GM15510 (cell line): ENCODE results near the gene GYS2.

Source experiments
- POLR2A ChIP-seq: IDR thresholded peaks from 3 replicates; pipeline ENCODE4 v1.6.1; 2011; ENCODE audit warnings: borderline replicate concordance; ENCODE audit not compliant: insufficient read length; ENCODE audit errors: extremely low read depth

The GYS2 gene

DNA sequence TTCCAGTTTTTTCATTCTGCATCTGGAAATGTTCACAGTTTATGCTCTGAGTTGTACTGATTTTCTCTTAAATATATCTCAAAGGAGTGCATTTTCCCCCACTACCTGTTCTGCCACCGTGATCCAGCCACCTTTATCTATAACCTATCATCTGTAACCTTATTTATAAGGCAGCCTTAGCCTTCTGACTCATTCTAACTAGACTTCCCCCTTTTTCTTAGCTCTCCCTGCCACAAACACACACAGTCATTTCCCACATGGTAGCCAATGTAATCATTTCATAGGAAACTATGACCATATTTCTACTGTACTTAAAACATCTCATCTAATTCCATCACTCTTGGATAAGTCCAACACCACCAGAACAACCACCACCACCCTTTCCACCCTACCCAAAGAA lies 10.8 kb upstream of the GYS2 start:
- no peak for TF ChIP-seq POLR2A

DNA sequence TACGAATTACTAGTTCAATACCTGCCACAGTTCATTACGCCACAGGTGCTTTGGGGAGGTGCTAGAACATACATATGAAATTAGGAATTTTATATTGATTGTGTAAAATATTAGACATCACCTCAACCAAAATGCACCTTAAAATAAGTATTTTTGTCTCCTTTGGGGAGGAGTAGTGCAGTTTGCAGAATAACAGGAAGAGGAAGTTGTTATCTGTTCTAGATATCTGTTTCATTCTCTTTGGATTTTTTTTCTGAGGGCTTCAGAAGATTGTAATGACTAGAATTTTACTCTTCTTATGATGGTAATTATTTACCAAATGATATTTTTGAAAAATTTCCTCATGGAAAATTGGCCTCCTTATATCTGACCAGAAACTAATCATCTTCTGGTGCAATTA lies 9.9 kb upstream of the GYS2 start:
- no peak for TF ChIP-seq POLR2A

DNA sequence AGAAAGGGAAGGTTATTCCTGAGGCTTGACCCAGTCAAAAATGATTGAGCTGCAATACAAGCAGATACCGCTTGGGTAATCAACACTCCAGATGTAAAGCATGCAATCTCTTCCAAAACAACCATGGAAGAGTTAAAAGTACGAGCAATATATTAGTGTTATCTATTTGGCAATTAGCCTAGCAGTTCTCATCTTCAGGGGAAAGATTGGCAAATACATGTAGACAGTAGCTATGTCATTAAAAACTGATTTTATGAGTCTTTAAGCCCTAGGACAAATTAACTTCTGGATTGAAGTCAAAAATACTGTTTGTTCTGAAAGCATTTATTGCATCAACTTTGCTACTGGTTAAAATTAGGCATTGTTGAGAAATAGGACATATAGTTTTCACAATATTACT lies 9.3 kb upstream of the GYS2 start:
- TF ChIP-seq POLR2A = no peak

DNA sequence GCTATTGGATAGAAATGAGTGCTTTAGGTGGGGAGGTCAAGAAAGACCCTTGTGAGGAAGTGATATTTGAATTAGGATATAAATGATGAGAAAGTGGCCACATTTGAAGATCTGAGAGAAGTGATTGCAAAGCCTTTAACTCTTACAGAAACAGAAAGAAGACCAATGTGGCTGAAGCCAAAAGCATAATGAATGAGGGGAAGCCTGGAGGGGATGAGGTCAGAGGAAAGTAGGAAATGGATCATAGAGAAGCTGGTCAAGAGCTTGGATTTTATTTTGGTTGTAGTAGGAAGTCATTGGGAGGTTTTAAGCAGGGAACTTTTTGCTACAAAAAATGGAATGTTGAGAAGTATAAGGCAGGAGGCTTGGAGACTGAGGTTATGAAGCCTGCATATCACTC lies 3.5 kb upstream of the GYS2 start:
- TF ChIP-seq POLR2A = no peak

DNA sequence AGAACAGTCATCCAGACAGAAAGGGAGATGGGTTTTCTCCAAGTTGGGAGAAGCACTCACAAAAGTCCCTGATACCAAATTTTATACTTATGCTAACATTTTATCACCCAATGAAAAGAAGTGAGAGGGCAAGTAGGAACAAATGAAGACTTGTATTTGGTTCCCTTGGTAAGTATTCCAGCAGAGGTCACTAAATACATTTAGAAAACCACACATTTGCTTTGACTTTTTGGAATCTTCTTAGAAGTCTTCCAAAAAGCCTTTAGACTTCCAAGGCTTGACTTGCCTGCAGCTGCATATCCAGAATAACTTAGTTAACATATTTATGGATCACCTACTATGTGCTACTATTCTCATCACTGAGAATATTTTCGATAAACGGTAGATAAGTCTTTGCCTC lies 3.1 kb upstream of the GYS2 start:
- no peak for TF ChIP-seq POLR2A

DNA sequence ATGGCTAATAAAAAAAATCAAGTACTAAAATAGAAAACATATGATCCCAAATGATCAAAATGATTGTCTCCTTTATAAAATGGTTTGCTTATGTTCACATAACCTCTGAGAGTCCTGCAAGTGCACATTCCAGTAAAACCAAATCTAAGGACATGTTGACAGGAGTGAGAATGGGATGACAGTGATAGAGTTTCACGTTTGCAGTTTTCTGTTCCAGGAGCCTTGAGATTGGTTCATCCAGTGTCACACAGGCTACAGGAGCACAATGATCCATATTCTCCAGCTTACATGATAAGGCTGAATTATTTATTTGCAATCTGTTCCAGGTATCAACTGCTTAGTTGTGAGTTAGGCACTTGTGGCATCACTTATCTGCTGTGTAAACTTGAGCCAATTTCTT lies 1.5 kb upstream of the GYS2 start:
- TF ChIP-seq POLR2A = no peak

DNA sequence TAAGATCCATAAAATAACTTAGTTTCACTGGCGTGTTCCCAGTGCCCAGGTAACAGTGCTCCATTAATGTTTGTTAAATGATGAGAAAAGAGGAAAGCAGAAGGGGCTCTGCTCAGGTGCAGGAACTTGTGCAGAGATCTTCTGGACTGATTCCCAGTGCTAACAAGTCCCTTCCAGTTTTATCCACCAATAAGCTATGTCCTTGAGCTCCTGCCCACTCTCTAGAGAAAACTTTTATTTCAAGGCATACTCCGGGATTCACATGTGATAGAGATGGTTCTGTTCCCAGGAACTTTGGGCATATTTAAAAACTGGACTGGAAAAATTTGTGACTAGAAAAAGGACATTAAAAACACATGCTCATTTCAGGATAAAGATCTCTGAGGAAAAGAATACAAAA lies 1.9 kb downstream of the GYS2 start:
- TF ChIP-seq POLR2A = no peak

DNA sequence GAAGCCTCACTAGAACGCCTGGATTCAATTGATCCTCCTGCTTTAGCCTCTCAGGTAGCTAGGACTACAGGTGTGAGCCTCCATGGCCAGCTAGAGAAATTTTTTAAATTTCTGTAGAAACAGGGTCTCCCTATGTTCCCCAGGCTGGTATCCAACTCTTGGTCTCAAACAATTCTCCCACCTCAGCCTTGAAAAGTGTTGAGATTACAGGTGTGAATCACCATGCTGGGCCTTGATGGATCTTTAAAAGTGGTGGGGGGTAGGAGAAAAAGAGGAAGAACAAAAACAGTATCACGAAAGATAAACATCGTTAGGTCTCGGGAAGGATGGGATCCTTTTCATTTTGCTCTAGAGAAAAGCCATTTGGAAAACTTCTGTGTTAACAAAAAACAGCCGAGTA lies 4.5 kb downstream of the GYS2 start:
- no peak for TF ChIP-seq POLR2A

DNA sequence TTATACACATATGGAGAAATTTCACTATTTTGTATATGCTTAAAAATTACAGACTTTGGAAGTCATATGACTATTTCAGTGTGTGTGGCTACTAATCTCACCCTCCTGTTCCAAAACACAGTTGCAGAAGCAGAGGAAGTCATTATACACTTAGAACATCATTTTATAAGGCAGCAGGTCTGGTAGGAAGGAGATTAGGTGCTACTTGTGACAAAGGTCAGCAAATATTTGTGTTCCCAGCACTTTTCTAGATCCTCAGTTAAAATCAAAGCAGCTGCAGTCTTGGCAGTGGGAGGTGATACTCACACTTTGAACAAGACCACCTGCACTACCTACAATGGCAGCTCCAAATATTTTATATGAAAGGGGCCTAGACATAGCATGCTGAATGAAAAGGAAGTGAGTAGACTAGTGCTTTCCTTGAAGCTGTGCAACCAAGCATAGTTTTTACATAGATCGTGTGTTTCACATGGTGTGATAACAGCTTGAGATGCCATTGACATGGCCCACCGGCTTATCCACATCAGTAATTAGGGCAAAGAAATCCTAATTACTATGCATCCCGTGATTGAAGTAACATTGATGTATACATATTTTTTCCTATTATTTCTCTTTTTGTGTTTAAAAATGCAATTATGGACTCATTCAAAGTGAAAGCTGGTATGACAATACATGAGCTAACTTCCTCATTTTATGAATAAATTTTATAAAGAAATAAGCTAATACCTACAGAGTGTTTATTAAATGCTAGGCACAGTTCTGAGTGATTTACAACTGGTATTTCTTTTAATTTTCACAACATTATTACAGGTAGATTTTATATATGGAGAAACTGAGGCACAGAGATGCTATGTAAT lies 5.3 kb downstream of the GYS2 start:
- no peak for TF ChIP-seq POLR2A

DNA sequence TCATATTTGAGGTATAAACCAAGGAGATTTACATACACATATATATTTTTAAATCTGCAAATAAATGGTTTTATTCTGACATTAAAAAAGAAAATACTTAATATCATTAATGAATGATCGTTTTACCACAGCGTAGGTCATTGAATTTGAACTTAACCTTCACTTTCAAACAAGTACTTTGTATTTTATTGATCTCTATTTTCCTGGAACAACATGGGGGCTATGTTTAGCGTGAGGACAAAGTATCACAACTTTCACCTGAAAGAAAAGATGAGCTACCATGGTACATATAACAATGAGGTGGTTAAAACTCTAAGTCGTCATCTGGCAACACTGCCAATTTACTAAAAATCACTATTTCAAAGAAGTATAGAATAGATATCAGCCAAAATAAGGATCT lies 6.0 kb downstream of the GYS2 start:
- TF ChIP-seq POLR2A = no peak

DNA sequence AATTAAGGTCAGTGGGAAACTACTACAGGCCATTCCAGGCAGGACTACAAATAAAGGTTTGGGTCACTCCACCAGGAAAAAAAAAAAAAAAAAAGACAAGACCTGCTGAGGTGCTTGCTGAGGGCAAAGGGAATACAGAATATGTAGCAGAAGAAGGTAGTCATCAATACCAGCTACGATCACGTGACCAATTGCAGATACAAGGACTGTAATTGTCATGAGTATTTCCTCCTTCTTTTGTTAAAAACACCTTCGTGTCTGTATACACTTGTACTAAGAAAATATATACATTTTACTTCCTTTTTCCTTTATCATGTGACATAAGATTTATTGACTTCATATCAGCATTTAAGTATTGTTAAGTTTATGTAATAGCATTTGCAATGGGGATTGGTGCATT lies 19.2 kb downstream of the GYS2 start:
- TF ChIP-seq POLR2A = no peak

DNA sequence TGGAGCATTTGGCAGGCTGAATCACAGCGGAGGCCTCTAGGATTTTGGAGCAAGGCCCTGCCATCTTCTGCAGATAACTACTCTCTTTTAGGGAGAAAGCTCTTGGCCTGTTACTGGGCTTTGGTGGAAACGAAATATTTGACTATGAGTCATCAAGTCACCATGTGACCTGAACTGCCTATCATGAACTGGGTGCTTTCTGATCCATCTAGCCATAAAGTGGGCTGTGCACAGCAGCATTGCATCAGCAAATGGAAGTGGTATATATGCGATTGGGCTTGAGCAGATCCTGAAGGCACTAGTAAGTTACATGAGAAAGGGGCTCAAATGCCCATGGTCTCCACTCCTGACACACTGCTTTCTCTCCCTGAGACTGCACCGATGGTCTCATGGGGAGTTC lies 21.1 kb downstream of the GYS2 start:
- no peak for TF ChIP-seq POLR2A

DNA sequence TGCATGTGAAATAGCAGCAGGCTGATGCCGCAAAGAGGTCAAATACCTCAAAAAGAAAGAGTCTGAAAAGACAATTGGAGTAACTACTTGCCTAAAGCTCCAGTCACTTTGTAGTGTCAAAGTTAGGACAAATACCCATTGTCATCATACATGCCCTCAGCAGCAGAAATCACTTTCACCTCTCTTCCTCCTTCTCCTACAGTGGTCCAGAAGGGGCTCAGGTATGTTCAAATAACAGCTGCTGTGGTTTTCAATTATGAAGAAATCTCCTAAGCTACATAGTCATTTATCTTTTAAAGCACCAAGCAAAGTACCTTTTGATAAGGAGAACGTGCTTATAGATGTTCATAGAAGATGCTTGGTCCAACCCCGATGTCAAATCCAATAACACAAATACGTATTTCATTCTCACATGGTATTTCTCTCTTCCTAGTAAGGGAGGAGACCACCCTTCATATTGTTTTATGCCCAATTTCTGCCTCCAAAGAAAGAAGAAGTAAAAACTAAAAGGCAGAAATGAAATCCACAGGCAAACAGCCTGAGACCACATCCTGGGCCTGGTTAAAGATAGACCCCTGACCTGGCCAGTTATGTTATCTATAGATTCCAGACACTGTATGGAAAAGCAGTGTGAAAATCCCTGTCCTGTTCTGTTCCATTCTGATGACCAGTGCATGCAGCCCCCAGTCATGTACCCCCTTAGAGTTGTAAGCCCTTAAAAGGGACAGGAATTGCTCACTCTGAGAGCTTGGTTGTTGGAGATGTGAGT lies 23.7 kb downstream of the GYS2 start:
- no peak for TF ChIP-seq POLR2A

DNA sequence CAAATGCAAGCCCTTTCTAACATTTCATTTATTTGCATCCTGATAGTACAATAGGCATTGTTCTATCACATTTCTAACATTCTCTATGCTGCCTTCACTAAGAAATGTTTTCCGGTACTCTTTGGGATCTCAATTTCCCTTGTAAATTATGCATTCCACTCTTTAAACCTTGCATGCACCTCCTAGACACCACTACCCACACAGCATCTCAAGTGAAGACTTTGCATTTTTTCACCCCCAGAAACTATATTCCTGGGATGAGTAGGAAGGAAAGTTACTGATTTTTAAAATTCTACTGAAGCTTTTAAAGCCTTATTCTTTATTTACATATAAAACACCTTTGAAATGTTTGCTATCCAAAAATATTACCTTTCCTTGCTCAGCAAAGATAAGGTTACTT lies 27.1 kb downstream of the GYS2 start:
- TF ChIP-seq POLR2A = no peak

DNA sequence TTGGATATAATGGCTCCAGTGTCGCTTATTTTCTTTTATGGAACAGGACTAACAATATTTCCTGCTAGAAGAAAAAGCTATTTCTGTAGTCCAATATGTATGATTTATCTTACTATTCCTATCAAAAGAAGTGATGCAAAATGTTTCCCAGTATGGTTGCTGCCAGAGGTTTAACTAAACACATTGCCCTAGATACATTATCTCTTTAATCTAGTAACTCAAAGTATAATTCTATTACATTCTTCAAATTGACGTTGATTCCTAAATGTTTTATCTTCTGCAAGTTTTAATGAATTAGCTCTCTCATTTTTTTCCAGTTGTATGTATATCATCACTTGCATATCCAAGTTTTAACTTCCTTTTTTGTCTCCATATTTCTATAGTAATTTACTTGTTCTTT lies 28.2 kb downstream of the GYS2 start:
- no peak for TF ChIP-seq POLR2A
